Measurements from ENCODE around the gene KIF23. TPM values are rescaled to one million over a fixed set of nuclear protein-coding genes. Genes with fewer than 3 reads are reported as not detected.

The KIF23 gene
- total RNA-seq, 1 donor from 2014 or later = 67.3 TPM

DNA sequence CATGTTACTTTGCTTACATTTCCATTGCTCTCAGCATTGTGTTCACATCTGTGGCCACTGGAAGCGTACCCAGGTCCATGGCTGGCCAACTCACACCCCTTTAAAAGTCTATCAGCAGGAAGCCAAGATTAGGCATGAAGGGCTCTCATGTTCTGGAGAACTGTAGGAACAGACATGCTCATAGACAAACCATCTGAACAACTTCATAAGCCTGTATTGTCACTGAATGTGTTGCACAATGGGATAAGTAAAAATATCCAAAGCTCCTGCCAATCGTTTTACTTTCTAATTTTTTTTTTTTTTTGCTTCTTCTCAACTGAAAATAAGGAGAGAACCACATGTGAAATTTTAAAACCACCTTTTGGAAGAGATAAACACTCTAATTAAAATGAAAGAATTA is 44.9 kb downstream of the KIF23 start:
- Mint-ChIP-seq H3K4me3 (peak overlapping the region; percentile 21), H3K27ac (ENCODE audit: unreplicated experiment) (peak overlapping the region; percentile 40), H3K36me3 (ENCODE audit: low read depth) (peaks cover 20% of the 10 kb centered on the region), H3K9me3 (no peaks in the 10 kb centered on the region), H3K27me3 (ENCODE audit: low read depth) (no peaks in the 10 kb centered on the region), H3K4me1 (peaks cover 37% of the 10 kb centered on the region)
- no peak for DNase-seq (ENCODE audit: low read depth, low spot score)
- TF ChIP-seq CTCF (conservative IDR thresholded peaks at IDR 0.05) = no peak

- no peak for TF ChIP-seq CTCF (conservative IDR thresholded peaks at IDR 0.05)
- DNase-seq (ENCODE audit: low read depth, low spot score) = no peak
- H3K27me3 Mint-ChIP-seq (ENCODE audit: low read depth) = no peaks in the 10 kb centered on the region
- H3K36me3 Mint-ChIP-seq (ENCODE audit: low read depth) = peaks cover 6% of the 10 kb centered on the region
- H3K4me1 Mint-ChIP-seq = peaks cover 23% of the 10 kb centered on the region
- H3K4me3 Mint-ChIP-seq = peak overlapping the region; percentile 8
- no peaks in the 10 kb centered on the region for H3K9me3 Mint-ChIP-seq
- no peak overlapping the region for H3K27ac Mint-ChIP-seq (ENCODE audit: unreplicated experiment)
Measured at GRCh38 chr15:69460481-69460880, 46.3 kb downstream of the KIF23 start.

- DNase-seq (ENCODE audit: low read depth, low spot score) = no peak
- Mint-ChIP-seq H3K4me3 (no peak overlapping the region), H3K4me1 (peaks cover 24% of the 10 kb centered on the region), H3K27me3 (ENCODE audit: low read depth) (no peaks in the 10 kb centered on the region), H3K27ac (ENCODE audit: unreplicated experiment) (no peak overlapping the region), H3K9me3 (no peaks in the 10 kb centered on the region), H3K36me3 (ENCODE audit: low read depth) (peaks cover 2% of the 10 kb centered on the region)
- TF ChIP-seq CTCF (conservative IDR thresholded peaks at IDR 0.05) = no peak
Measured at GRCh38 chr15:69462030-69462492, 47.9 kb downstream of the KIF23 start.

DNA sequence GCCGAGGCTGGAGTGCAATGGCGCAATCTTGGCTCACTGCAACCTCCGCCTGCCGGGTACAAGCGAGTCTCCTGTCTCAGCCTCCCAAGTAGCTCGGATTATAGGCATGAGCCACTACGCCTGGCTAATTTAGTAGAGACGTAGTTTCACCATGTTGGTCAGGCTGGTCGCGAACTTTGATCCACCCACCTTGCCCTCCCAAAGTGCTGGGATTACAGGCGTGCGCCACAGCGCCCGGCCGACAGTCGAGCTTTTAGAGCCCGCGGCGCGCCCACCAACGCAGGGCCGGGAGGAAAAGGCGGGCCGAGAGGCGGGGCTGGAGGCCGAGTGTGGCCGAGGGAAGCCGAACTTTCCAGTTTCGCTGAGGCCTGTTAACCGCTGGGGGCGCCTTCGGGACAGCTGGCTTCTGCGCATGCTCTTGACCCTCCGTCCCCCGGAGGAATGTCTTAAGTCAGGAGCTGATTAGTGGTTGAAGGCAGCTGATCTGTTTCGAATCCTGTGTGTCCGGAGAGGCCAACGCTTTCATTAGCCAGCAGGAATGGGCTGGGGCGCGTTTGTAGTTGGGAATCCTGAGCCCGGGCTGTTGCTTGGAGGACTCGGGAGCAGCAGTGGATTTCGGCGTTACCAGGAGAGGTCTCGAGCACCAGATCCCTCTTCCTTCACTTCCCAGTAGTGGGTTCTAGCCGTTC is 48.5 kb downstream of the KIF23 start:
- peaks cover 2% of the 10 kb centered on the region for H3K36me3 Mint-ChIP-seq (ENCODE audit: low read depth)
- H3K27ac Mint-ChIP-seq (ENCODE audit: unreplicated experiment) = peak overlapping the region; percentile 97
- H3K4me3 Mint-ChIP-seq = peak overlapping the region; percentile 85
- peak; percentile 97 for DNase-seq (ENCODE audit: low read depth, low spot score)
- H3K4me1 Mint-ChIP-seq = peaks cover 24% of the 10 kb centered on the region
- H3K9me3 Mint-ChIP-seq = no peaks in the 10 kb centered on the region
- H3K27me3 Mint-ChIP-seq (ENCODE audit: low read depth) = no peaks in the 10 kb centered on the region
- TF ChIP-seq CTCF (conservative IDR thresholded peaks at IDR 0.05) = peak; percentile 90

GRCh38 chr15:69463182-69463756 is 49.1 kb downstream of the KIF23 start:
- no peak for DNase-seq (ENCODE audit: low read depth, low spot score)
- Mint-ChIP-seq H3K9me3 (no peaks in the 10 kb centered on the region), H3K27ac (ENCODE audit: unreplicated experiment) (peak overlapping the region; percentile 98), H3K36me3 (ENCODE audit: low read depth) (peaks cover 2% of the 10 kb centered on the region), H3K4me1 (peaks cover 24% of the 10 kb centered on the region), H3K27me3 (ENCODE audit: low read depth) (no peaks in the 10 kb centered on the region), H3K4me3 (peak overlapping the region; percentile 85)
- TF ChIP-seq CTCF (conservative IDR thresholded peaks at IDR 0.05) = no peak

All from neural crest cell (in vitro differentiated cells).